Liver (tissue), 9 donors: Measurements from ENCODE around the gene UNC5B. TPM values are rescaled to one million over a fixed set of nuclear protein-coding genes. Genes with fewer than 3 reads are reported as not detected.

Source experiments
- DNase-seq: peaks from one replicate; pipeline ENCODE4 v3.0.0-alpha.2; 2017; ENCODE audit warnings: low spot score
- H3K27ac ChIP-seq, 2 donors: one replicate each; pipeline ENCODE4 v1.7.0; 2013; ENCODE audit warnings: inconsistent platforms in 2 of 2, low read length in 2 of 2, control low read depth in 1 of 2, low read depth in 1 of 2, mild to moderate bottlenecking in 1 of 2
- H3K27me3 ChIP-seq, 4 donors: one replicate each; pipeline versions ENCODE4 v1.6.1 to v1.7.0; 2013; ENCODE audit warnings: low read length in 3 of 4, inconsistent platforms in 1 of 4, mild to moderate bottlenecking in 1 of 4, moderate library complexity in 1 of 4; ENCODE audit not compliant: control insufficient read depth in 4 of 4, insufficient read depth in 4 of 4
- H3K36me3 ChIP-seq, 4 donors: one replicate each; pipeline versions ENCODE4 v1.6.1 to v1.7.0; 2013; ENCODE audit warnings: low read length in 3 of 4, mild to moderate bottlenecking in 3 of 4, low read depth in 1 of 4, moderate library complexity in 1 of 4; ENCODE audit not compliant: control insufficient read depth in 4 of 4, insufficient read depth in 3 of 4
- H3K4me1 ChIP-seq, 4 donors: one replicate each; pipeline versions ENCODE4 v1.6.1 to v1.7.0; 2013; ENCODE audit warnings: low read length in 3 of 4, mild to moderate bottlenecking in 3 of 4, moderate library complexity in 1 of 4; ENCODE audit not compliant: control insufficient read depth in 4 of 4, insufficient read depth in 4 of 4
- H3K4me3 ChIP-seq, 3 donors: one replicate each; pipeline versions ENCODE4 v1.6.1 to v1.7.0; 2013; ENCODE audit warnings: low read length in 3 of 3, control low read depth in 1 of 3, low read depth in 1 of 3, mild to moderate bottlenecking in 1 of 3
- H3K9ac ChIP-seq, 2 donors: one replicate each; pipeline ENCODE4 v1.7.0; 2013; ENCODE audit warnings: low read length in 2 of 2, mild to moderate bottlenecking in 2 of 2, moderate library complexity in 2 of 2, control low read depth in 1 of 2, low read depth in 1 of 2
- H3K9me3 ChIP-seq, 4 donors: one replicate each; pipeline versions ENCODE4 v1.6.1 to v1.7.0; 2013; ENCODE audit warnings: low read length in 3 of 4; ENCODE audit not compliant: control insufficient read depth in 4 of 4
- EGR1 ChIP-seq, 2 donors: IDR thresholded peaks; 2 replicates each; pipeline ENCODE4 v1.6.1; 2016 to 2018; ENCODE audit warnings: antibody characterized with exemption in 2 of 2, low read depth in 2 of 2
- FOXA1 ChIP-seq: IDR thresholded peaks from 2 replicates; pipeline ENCODE4 v1.6.1; 2016; ENCODE audit warnings: antibody characterized with exemption
- FOXA2 ChIP-seq: IDR thresholded peaks from 2 replicates; pipeline ENCODE4 v1.6.1; 2016; ENCODE audit warnings: antibody characterized with exemption
- GABPA ChIP-seq, 2 donors: IDR thresholded peaks in 1 of 2; conservative IDR thresholded peaks in 1 of 2; 2 replicates each; pipeline ENCODE4 v1.6.1; 2016; ENCODE audit warnings: antibody characterized with exemption in 2 of 2, mild to moderate bottlenecking in 1 of 2, moderate library complexity in 1 of 2
- HNF4A ChIP-seq, 2 donors: conservative IDR thresholded peaks; 2 replicates each; pipeline ENCODE4 v1.6.1; 2016; ENCODE audit warnings: antibody characterized with exemption in 2 of 2, mild to moderate bottlenecking in 2 of 2
- HNF4G ChIP-seq: IDR thresholded peaks from 2 replicates; pipeline ENCODE4 v1.6.1; 2016; ENCODE audit warnings: antibody characterized with exemption
- JUND ChIP-seq, 2 donors: IDR thresholded peaks; 2 replicates each; pipeline ENCODE4 v1.6.1; 2016; ENCODE audit warnings: antibody characterized with exemption in 2 of 2
- NR2F2 ChIP-seq: IDR thresholded peaks from 2 replicates; pipeline ENCODE4 v1.6.1; 2016; ENCODE audit warnings: antibody characterized with exemption
- RAD21 ChIP-seq, 2 donors: IDR thresholded peaks; 2 replicates each; pipeline ENCODE4 v1.6.1; 2016; ENCODE audit warnings: antibody characterized with exemption in 2 of 2, mild to moderate bottlenecking in 2 of 2
- RXRA ChIP-seq, 2 donors: IDR thresholded peaks; 2 replicates each; pipeline ENCODE4 v1.6.1; 2017 to 2018; ENCODE audit warnings: antibody characterized with exemption in 2 of 2, mild to moderate bottlenecking in 1 of 2
- SP1 ChIP-seq: IDR thresholded peaks from 2 replicates; pipeline ENCODE4 v1.6.1; 2018; ENCODE audit warnings: antibody characterized with exemption, mild to moderate bottlenecking
- TAF1 ChIP-seq: conservative IDR thresholded peaks from 2 replicates; pipeline ENCODE4 v1.6.1; 2016; ENCODE audit warnings: antibody characterized with exemption, mild to moderate bottlenecking
- YY1 ChIP-seq: IDR thresholded peaks from 2 replicates; pipeline ENCODE4 v1.6.1; 2016; ENCODE audit warnings: antibody characterized with exemption, mild to moderate bottlenecking
- WGBS: extraction: QIAGEN DNeasy Blood & Tissue Kit; methylation state at CpG from one replicate; pipeline ENCODE4 v1.1.7; 2013; 5-methylcytosine and 5-hydroxymethylcytosine counted together
- polyA plus RNA-seq, 2 donors: library from polyadenylated mRNA; stranded (reverse) in 1 of 2; unstranded in 1 of 2; fragments of 200-250 nt in 1 of 2; fragments of >200 nt in 1 of 2; fragmentation: Nextera tagmentation in 1 of 2; extraction: Ambion mirVana in 1 of 2; gene quantifications; one replicate each; pipeline versions ENCODE4 v1.2.1 to v1.2.3, GENCODE V29; 2013 to 2015
- total RNA-seq, 2 donors: library from RNA; depleted of rRNA; stranded (reverse); fragments of >200 nt; gene quantifications; one replicate each; pipeline ENCODE4 v1.2.3, GENCODE V29; 2014
- TF ChIP-seq, protein P1 (sequence below): IDR thresholded peaks from 2 replicates; pipeline ENCODE4 v1.6.1; 2016; ENCODE audit warnings: antibody characterized with exemption
- TF ChIP-seq, protein P2 (sequence below): IDR thresholded peaks from 2 replicates; pipeline ENCODE4 v1.6.1; 2016; ENCODE audit warnings: antibody characterized with exemption, mild to moderate bottlenecking
- TF ChIP-seq, protein P3 (sequence below): IDR thresholded peaks from 2 replicates; pipeline ENCODE4 v1.6.1; 2016; ENCODE audit warnings: antibody characterized with exemption
- TF ChIP-seq, protein P4 (sequence below): fragments of 150-350 bp; IDR thresholded peaks from 2 replicates; pipeline ENCODE4 v1.5.1; 2017; ENCODE audit warnings: improper control_type of control experiment, low read depth, low read length; ENCODE audit not compliant: missing input control
- TF ChIP-seq, protein P5 (sequence below): IDR thresholded peaks from 2 replicates; pipeline ENCODE4 v1.6.1; 2016; ENCODE audit warnings: antibody characterized with exemption
- donor health status: healthy.
- donor health status: healthy.
- donor health status: healthy.
- donor health status: healthy.
- donor health status: healthy.

Gene UNC5B
- total and polyA plus RNA-seq, 4 donors, result 0.56 to 1.8 (median 1.3) TPM

- Histone ChIP-seq H3K4me1 (peaks cover 0 to 7% (median 2%) of the 10 kb centered on the region in 4 donors), H3K36me3 (no peaks in the 10 kb centered on the region), H3K27me3 (no peaks in the 10 kb centered on the region), H3K27ac (no peak overlapping the region), H3K9ac (no peak overlapping the region), H3K9me3 (no peaks in the 10 kb centered on the region), H3K4me3 (no peak overlapping the region)
- 69% methylated on average over 8 of the region's 8 CpGs for WGBS
- TF ChIP-seq, protein P1, sequence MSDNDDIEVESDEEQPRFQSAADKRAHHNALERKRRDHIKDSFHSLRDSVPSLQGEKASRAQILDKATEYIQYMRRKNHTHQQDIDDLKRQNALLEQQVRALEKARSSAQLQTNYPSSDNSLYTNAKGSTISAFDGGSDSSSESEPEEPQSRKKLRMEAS, result no peak
- no peak for TF ChIP-seq RXRA (IDR thresholded peaks at IDR 0.05)
- TF ChIP-seq RAD21 (IDR thresholded peaks at IDR 0.05), result peak; percentile 28 to 65
- TF ChIP-seq HNF4A (conservative IDR thresholded peaks at IDR 0.05), result no peak
- TF ChIP-seq SP1, result no peak
- no peak for TF ChIP-seq GABPA (IDR thresholded peaks at IDR 0.05 in 1 of 2, conservative IDR thresholded peaks at IDR 0.05 in 1 of 2)
- no peak for TF ChIP-seq EGR1 (IDR thresholded peaks at IDR 0.05; ENCODE audit: low read depth in 2 of 2)
- no peak for TF ChIP-seq NR2F2
- TF ChIP-seq, protein P2, sequence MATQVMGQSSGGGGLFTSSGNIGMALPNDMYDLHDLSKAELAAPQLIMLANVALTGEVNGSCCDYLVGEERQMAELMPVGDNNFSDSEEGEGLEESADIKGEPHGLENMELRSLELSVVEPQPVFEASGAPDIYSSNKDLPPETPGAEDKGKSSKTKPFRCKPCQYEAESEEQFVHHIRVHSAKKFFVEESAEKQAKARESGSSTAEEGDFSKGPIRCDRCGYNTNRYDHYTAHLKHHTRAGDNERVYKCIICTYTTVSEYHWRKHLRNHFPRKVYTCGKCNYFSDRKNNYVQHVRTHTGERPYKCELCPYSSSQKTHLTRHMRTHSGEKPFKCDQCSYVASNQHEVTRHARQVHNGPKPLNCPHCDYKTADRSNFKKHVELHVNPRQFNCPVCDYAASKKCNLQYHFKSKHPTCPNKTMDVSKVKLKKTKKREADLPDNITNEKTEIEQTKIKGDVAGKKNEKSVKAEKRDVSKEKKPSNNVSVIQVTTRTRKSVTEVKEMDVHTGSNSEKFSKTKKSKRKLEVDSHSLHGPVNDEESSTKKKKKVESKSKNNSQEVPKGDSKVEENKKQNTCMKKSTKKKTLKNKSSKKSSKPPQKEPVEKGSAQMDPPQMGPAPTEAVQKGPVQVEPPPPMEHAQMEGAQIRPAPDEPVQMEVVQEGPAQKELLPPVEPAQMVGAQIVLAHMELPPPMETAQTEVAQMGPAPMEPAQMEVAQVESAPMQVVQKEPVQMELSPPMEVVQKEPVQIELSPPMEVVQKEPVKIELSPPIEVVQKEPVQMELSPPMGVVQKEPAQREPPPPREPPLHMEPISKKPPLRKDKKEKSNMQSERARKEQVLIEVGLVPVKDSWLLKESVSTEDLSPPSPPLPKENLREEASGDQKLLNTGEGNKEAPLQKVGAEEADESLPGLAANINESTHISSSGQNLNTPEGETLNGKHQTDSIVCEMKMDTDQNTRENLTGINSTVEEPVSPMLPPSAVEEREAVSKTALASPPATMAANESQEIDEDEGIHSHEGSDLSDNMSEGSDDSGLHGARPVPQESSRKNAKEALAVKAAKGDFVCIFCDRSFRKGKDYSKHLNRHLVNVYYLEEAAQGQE, result no peak
- TF ChIP-seq TAF1, result no peak
- TF ChIP-seq HNF4G, result no peak
- TF ChIP-seq FOXA1, result no peak
- TF ChIP-seq FOXA2, result no peak
- TF ChIP-seq, protein P3, sequence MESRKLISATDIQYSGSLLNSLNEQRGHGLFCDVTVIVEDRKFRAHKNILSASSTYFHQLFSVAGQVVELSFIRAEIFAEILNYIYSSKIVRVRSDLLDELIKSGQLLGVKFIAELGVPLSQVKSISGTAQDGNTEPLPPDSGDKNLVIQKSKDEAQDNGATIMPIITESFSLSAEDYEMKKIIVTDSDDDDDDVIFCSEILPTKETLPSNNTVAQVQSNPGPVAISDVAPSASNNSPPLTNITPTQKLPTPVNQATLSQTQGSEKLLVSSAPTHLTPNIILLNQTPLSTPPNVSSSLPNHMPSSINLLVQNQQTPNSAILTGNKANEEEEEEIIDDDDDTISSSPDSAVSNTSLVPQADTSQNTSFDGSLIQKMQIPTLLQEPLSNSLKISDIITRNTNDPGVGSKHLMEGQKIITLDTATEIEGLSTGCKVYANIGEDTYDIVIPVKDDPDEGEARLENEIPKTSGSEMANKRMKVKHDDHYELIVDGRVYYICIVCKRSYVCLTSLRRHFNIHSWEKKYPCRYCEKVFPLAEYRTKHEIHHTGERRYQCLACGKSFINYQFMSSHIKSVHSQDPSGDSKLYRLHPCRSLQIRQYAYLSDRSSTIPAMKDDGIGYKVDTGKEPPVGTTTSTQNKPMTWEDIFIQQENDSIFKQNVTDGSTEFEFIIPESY, result no peak
- TF ChIP-seq, protein P4, sequence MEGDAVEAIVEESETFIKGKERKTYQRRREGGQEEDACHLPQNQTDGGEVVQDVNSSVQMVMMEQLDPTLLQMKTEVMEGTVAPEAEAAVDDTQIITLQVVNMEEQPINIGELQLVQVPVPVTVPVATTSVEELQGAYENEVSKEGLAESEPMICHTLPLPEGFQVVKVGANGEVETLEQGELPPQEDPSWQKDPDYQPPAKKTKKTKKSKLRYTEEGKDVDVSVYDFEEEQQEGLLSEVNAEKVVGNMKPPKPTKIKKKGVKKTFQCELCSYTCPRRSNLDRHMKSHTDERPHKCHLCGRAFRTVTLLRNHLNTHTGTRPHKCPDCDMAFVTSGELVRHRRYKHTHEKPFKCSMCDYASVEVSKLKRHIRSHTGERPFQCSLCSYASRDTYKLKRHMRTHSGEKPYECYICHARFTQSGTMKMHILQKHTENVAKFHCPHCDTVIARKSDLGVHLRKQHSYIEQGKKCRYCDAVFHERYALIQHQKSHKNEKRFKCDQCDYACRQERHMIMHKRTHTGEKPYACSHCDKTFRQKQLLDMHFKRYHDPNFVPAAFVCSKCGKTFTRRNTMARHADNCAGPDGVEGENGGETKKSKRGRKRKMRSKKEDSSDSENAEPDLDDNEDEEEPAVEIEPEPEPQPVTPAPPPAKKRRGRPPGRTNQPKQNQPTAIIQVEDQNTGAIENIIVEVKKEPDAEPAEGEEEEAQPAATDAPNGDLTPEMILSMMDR, result peak; percentile 30
- no peak for TF ChIP-seq YY1
- DNase-seq, result no peak
Measured at GRCh38 chr10:71268247-71268691, 55.9 kb downstream of the UNC5B start.

DNA sequence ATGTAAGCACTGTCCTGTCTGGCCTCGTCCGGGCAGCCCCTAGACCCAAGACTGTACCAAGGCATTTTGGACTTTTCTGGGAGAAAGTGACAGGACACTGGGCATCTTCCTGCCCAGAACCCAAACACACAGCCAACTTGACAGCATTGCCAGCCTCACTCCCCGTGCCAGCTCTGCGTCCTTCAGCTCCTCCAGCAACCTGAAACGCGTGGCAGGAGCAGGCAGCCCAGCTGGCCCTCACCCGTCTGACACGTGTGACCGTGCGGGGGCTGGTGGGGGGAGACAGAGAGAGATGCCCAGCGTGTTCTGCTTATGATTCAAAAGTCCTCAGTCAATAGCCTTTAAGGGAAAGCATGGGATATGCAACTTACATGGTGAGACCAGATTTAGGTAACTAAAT is 56.4 kb downstream of the UNC5B start:
- Histone ChIP-seq H3K4me3 (no peak overlapping the region), H3K9me3 (no peaks in the 10 kb centered on the region), H3K27ac (no peak overlapping the region), H3K4me1 (peaks cover 0 to 7% (median 2%) of the 10 kb centered on the region in 4 donors), H3K27me3 (no peaks in the 10 kb centered on the region), H3K36me3 (no peaks in the 10 kb centered on the region), H3K9ac (no peak overlapping the region)
- WGBS, result 79% methylated on average over 11 of the region's 11 CpGs
- no peak for DNase-seq
- no peak for TF ChIP-seq HNF4A (conservative IDR thresholded peaks at IDR 0.05)
- no peak for TF ChIP-seq TAF1
- TF ChIP-seq HNF4G, result no peak
- TF ChIP-seq, protein P5, sequence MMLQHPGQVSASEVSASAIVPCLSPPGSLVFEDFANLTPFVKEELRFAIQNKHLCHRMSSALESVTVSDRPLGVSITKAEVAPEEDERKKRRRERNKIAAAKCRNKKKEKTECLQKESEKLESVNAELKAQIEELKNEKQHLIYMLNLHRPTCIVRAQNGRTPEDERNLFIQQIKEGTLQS, result no peak
- no peak for TF ChIP-seq YY1
- TF ChIP-seq, protein P3, result no peak
- TF ChIP-seq FOXA2, result no peak
- TF ChIP-seq, protein P2, result no peak
- no peak for TF ChIP-seq RXRA (IDR thresholded peaks at IDR 0.05)
- no peak for TF ChIP-seq JUND (IDR thresholded peaks at IDR 0.05)
- no peak for TF ChIP-seq FOXA1
- TF ChIP-seq, protein P1, result no peak
- TF ChIP-seq EGR1 (IDR thresholded peaks at IDR 0.05; ENCODE audit: low read depth in 2 of 2), result no peak
